Neural cell (in vitro differentiated cells): ENCODE results near the gene OBSCN.

Experiments used
- POLR2AphosphoS5 ChIP-seq: IDR thresholded peaks from 2 replicates; pipeline ENCODE4 v1.6.1; 2012
- TF ChIP-seq, protein P1 (sequence below): IDR thresholded peaks from 2 replicates; pipeline ENCODE4 v1.6.1; 2012; ENCODE audit warnings: borderline replicate concordance

- TF ChIP-seq POLR2AphosphoS5: no peak
- TF ChIP-seq, protein P1, sequence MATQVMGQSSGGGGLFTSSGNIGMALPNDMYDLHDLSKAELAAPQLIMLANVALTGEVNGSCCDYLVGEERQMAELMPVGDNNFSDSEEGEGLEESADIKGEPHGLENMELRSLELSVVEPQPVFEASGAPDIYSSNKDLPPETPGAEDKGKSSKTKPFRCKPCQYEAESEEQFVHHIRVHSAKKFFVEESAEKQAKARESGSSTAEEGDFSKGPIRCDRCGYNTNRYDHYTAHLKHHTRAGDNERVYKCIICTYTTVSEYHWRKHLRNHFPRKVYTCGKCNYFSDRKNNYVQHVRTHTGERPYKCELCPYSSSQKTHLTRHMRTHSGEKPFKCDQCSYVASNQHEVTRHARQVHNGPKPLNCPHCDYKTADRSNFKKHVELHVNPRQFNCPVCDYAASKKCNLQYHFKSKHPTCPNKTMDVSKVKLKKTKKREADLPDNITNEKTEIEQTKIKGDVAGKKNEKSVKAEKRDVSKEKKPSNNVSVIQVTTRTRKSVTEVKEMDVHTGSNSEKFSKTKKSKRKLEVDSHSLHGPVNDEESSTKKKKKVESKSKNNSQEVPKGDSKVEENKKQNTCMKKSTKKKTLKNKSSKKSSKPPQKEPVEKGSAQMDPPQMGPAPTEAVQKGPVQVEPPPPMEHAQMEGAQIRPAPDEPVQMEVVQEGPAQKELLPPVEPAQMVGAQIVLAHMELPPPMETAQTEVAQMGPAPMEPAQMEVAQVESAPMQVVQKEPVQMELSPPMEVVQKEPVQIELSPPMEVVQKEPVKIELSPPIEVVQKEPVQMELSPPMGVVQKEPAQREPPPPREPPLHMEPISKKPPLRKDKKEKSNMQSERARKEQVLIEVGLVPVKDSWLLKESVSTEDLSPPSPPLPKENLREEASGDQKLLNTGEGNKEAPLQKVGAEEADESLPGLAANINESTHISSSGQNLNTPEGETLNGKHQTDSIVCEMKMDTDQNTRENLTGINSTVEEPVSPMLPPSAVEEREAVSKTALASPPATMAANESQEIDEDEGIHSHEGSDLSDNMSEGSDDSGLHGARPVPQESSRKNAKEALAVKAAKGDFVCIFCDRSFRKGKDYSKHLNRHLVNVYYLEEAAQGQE: no peak
These were observed 56.4 kb downstream of the OBSCN start for GRCh38 chr1:228264090-228264829.
